Gastroesophageal sphincter (tissue), 4 donors: ENCODE data around the gene ARHGAP22. TPM values are rescaled to one million over a fixed set of nuclear protein-coding genes. Genes with fewer than 3 reads are reported as not detected.

Source experiments
- ATAC-seq: fragments of 150-250 bp; one replicate; pipeline ENCODE4 v1.9.1; 2016; ENCODE audit warnings: mild to moderate bottlenecking, moderate library complexity
- H3K27ac ChIP-seq, 4 donors: fragments of 200-600 bp; sonication (generic) in 3 of 4; 1 replicate in 3 of 4; 2 replicates in 1 of 4; pipeline ENCODE4 v1.5.1; 2016 to 2019
- H3K27me3 ChIP-seq: fragments of 200-600 bp; sonication (generic); one replicate; pipeline ENCODE4 v1.5.1; 2019
- H3K36me3 ChIP-seq, 2 donors: fragments of 200-600 bp; sonication (generic); one replicate each; pipeline ENCODE4 v1.5.1; 2019; ENCODE audit warnings: control low read depth in 1 of 2
- H3K4me1 ChIP-seq, 3 donors: fragments of 200-600 bp; sonication (generic); 1 replicate in 2 of 3; 2 replicates in 1 of 3; pipeline ENCODE4 v1.5.1; 2016 to 2019; ENCODE audit warnings: control low read depth in 2 of 3
- H3K4me3 ChIP-seq, 2 donors: fragments of 200-600 bp; sonication (generic); one replicate each; pipeline ENCODE4 v1.5.1; 2019; ENCODE audit warnings: mild to moderate bottlenecking in 1 of 2, moderate library complexity in 1 of 2
- H3K9me3 ChIP-seq, 3 donors: fragments of 200-600 bp; sonication (generic); one replicate each; pipeline ENCODE4 v1.5.1; 2017 to 2019; ENCODE audit warnings: control low read depth in 2 of 3
- CTCF ChIP-seq, 4 experiments: fragments of 200-600 bp in 2 of 4; fragments of 450-650 bp in 2 of 4; sonication (generic) in 1 of 4; IDR thresholded peaks; one replicate each; pipeline ENCODE4 v1.5.1; 2017 to 2019; ENCODE audit warnings: antibody characterized with exemption in 4 of 4, mild to moderate bottlenecking in 2 of 4, moderate library complexity in 2 of 4
- EP300 ChIP-seq: sonication (generic); formaldehyde crosslinking; IDR thresholded peaks from one replicate; pipeline ENCODE4 v1.6.1; 2017; ENCODE audit warnings: antibody characterized with exemption, mild to moderate bottlenecking
- POLR2A ChIP-seq, 2 donors: fragments of 450-650 bp; IDR thresholded peaks; one replicate each; pipeline ENCODE4 v1.6.1; 2017; ENCODE audit warnings: antibody characterized with exemption in 2 of 2, mild to moderate bottlenecking in 2 of 2, moderate library complexity in 1 of 2
- POLR2AphosphoS5 ChIP-seq: sonication (generic); formaldehyde crosslinking; IDR thresholded peaks from one replicate; pipeline ENCODE4 v1.6.1; 2017; ENCODE audit warnings: antibody characterized with exemption
- WGBS, 2 donors: methylation state at CpG; one replicate each; pipeline ENCODE4 v1.1.5; 2018; ENCODE audit warnings: low coverage in 1 of 2; 5-methylcytosine and 5-hydroxymethylcytosine counted together
- total RNA-seq, 4 donors: library from RNA; depleted of rRNA; stranded (reverse); fragments of >200 nt; gene quantifications; one replicate each; pipeline ENCODE4 v1.1.0, GENCODE V29; 2016

The ARHGAP22 gene
- total RNA-seq, 4 donors from 2014 or later: 4.2 to 5.8 (median 5.1) TPM

- 76 to 94% methylated on average over 5 to 7 of the region's 8 CpGs for WGBS, 2 donors
- H3K4me3 ChIP-seq: no peak overlapping the region
- peaks cover 0 to 20% (median 11%) of the 10 kb centered on the region in 3 donors for H3K4me1 ChIP-seq
- no peak for ATAC-seq
- no peak overlapping the region for H3K27ac ChIP-seq
- H3K27me3 ChIP-seq: peaks cover 26% of the 10 kb centered on the region
- H3K36me3 ChIP-seq: no peaks in the 10 kb centered on the region
- H3K9me3 ChIP-seq: no peaks in the 10 kb centered on the region
- TF ChIP-seq EP300: no peak
- TF ChIP-seq CTCF (IDR thresholded peaks at IDR 0.05): no peak
- TF ChIP-seq POLR2AphosphoS5: no peak
- no peak for TF ChIP-seq POLR2A (IDR thresholded peaks at IDR 0.05)
Observed at GRCh38 chr10:48602401-48603135, 2.3 kb downstream of the ARHGAP22 start.

GRCh38 chr10:48601789-48602188 lies 3.1 kb downstream of the ARHGAP22 start:
- TF ChIP-seq CTCF (IDR thresholded peaks at IDR 0.05) (no peak), EP300 (no peak), POLR2AphosphoS5 (no peak), POLR2A (IDR thresholded peaks at IDR 0.05) (no peak)
- Histone ChIP-seq H3K9me3 (no peaks in the 10 kb centered on the region), H3K27me3 (peaks cover 24% of the 10 kb centered on the region), H3K4me1 (peaks cover 0 to 20% (median 11%) of the 10 kb centered on the region in 3 donors), H3K36me3 (no peaks in the 10 kb centered on the region), H3K27ac (no peak overlapping the region), H3K4me3 (no peak overlapping the region)
- 92 to 100% methylated on average over 1 of the region's 1 CpG for WGBS, 2 donors
- no peak for ATAC-seq

- 83% methylated on average over 1 of the region's 3 CpGs; no CpG with 5 or more reads in 1 of the 2 donors for WGBS, 2 donors
- TF ChIP-seq EP300: no peak
- TF ChIP-seq POLR2A (IDR thresholded peaks at IDR 0.05): no peak
- Histone ChIP-seq H3K27ac (no peak overlapping the region), H3K27me3 (peaks cover 17% of the 10 kb centered on the region), H3K4me1 (peaks cover 0 to 19% (median 11%) of the 10 kb centered on the region in 3 donors), H3K36me3 (no peaks in the 10 kb centered on the region), H3K4me3 (no peak overlapping the region), H3K9me3 (no peaks in the 10 kb centered on the region)
- no peak for ATAC-seq
Observed at GRCh38 chr10:48600645-48601505, 4.0 kb downstream of the ARHGAP22 start.

GRCh38 chr10:48599830-48600134 lies 5.1 kb downstream of the ARHGAP22 start:
- H3K36me3 ChIP-seq: no peaks in the 10 kb centered on the region
- H3K27me3 ChIP-seq: peaks cover 10% of the 10 kb centered on the region
- 65 to 86% methylated on average over 1 to 2 of the region's 2 CpGs for WGBS, 2 donors
- TF ChIP-seq EP300 (no peak), CTCF (IDR thresholded peaks at IDR 0.05) (no peak), POLR2AphosphoS5 (no peak)
- peaks cover 0 to 9% (median 8%) of the 10 kb centered on the region in 3 donors for H3K4me1 ChIP-seq
- H3K4me3 ChIP-seq: no peak overlapping the region
- no peaks in the 10 kb centered on the region for H3K9me3 ChIP-seq
- no peak for ATAC-seq
- H3K27ac ChIP-seq: no peak overlapping the region

GRCh38 chr10:48598936-48599829 lies 5.7 kb downstream of the ARHGAP22 start:
- Histone ChIP-seq H3K4me1 (peaks cover 0 to 4% (median 2%) of the 10 kb centered on the region in 3 donors), H3K27me3 (peaks cover 4% of the 10 kb centered on the region), H3K9me3 (no peaks in the 10 kb centered on the region), H3K36me3 (no peaks in the 10 kb centered on the region), H3K4me3 (no peak overlapping the region), H3K27ac (no peak overlapping the region)
- no peak for TF ChIP-seq POLR2AphosphoS5
- no peak for TF ChIP-seq EP300
- TF ChIP-seq POLR2A (IDR thresholded peaks at IDR 0.05): no peak
- no peak for TF ChIP-seq CTCF (IDR thresholded peaks at IDR 0.05)
- WGBS, 2 donors: 63 to 71% methylated on average over 4 to 5 of the region's 6 CpGs
- no peak for ATAC-seq
